GM18858 (cell line): ENCODE measurements around the gene IGF2BP1.
"Not testable (repeated sequence)": the region's sequence is repeated elsewhere in the genome, so short reads cannot be mapped to it uniquely, and the experiment has no call there.

ENCODE experiments used
- ATAC-seq: cut with Tn5 transposase; IDR thresholded peaks from one replicate; pipeline ENCODE4 v1.9.1; 2021; ENCODE audit not compliant: unreplicated experiment

IGF2BP1 gene

DNA sequence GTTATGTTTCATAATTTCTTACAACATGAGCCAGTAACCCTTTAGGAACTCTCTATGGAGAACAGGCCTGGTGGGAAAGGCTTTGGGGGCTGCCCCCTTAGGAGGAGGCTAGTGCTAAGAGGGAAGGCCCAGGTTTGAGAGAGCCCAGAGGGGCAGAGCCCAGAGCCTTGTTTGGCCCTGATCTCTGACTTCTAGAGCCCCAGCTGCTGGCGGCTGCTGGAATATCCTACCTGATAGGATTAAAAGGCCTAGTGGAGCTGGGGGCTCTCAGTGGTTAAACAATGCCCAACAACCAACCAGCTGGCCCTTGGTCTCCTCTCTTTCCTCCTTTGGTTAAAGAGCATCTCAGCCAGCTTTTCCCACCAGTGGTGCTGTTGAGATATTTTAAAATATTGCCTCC is 54.1 kb downstream of the IGF2BP1 start:
- no peak for ATAC-seq

GRCh38 chr17:49053171-49053829 is 56.1 kb downstream of the IGF2BP1 start:
- ATAC-seq, result no peak

DNA sequence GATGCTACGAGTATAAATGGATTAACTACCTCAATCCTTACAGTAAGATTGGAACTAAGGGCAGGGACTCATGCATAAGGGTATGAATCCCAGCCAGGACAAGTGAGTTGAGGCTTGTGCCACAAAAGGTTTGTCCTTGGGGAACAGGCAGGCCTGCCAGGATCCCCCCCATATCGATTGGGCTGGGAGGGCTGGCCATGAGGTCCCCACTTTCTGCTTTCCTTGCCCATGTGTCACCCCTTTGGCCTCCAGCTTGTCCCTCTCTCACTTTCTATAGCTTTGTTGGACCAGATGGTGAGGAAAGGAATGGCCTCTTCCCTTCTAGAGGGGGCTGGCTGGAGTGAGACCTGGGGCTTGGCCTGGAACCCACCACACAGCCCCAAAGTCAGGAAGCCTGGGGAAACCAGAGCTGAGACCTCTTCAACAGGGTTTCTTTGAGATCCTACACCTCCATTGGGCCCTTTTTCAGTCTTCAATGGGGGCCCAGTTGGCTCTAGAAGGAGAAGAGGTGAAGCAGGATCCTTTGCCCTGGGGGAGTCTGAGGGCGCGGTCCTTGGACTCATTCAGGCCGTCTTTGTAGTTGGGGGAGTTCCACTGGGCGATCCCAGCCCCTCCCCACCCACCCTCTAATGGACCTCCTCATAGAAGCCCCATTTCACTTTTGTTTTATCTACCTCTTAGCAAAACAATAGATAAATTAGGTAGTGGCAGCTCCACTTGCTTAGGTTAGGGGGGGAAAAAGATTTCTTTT is 57.3 kb downstream of the IGF2BP1 start:
- ATAC-seq, result no peak

DNA sequence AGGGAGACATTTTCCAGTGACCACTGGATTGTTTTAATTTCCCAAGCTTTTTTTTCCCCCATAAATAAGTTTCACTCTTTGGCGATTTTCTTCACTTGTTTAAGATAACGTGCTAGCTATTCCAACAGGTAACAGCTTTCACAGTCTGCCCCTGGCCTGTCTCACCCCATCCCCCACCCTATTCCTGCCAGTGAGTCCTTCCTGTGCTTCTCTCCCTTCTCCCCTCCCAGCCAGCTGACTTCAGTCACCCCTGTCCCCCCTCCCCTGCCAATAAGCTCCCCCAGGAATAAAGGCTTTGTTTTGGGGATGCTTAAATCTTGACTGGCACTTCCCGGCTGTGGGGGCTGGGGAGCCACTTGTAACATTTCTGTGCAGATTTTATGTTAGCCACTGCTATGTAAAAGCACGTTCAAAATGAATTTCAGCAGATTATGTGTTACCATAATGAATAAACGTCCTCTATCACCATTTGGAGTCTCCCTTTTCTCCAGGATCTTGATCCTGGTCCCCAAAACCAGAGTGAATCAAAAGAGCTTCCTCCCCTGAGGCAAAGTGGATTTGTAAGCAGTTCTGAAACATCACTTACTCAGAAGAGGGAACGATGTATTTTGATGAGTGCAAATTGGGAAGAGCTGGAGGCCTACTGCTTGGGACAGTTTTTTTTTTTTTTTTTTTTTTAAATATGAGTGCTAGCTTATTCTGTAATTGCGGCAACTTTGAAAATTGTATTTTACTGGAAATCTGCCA is 58.2 kb downstream of the IGF2BP1 start:
- ATAC-seq, result no peak

- ATAC-seq, result no peak
Measured at GRCh38 chr17:49061524-49061943, 64.3 kb downstream of the IGF2BP1 start.

DNA sequence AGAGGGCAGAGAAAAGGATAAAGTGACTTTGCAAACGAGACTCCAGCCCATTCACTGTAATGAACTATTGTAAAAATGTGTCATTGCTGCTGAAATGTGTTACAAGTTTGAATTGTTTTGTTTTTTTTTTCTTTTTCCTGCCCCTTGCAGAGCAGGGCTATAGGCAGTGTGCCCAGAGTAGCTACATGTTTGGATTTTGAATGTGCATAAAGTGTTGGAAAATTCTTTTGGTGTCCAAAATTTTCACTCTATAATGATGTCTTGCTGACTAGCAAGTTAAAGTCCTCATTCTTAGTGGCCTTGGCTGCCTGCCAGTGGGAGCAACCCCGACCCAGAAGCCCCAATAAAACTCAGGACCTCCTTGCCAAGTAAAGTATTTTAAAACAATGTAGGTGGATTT is 66.5 kb downstream of the IGF2BP1 start:
- ATAC-seq, result no peak

DNA sequence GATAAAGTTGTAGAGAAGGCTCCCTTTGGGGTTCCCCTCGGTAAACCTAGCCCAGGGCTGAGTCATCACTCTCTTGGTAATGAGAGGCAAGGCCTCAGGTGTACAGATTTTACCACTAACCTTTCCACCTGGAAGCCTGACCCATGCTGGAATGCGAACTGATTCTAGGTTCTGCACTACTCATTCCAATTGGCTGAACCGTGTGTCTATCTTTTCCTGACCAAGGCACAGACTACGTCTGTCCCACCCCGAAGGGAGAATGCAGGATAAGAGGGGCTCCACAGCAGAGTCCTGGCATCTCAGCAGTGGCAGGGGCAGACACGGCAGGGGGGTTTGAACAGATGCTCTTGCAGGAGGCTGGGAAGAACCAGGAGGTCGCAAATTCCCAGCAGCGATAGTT is 70.0 kb downstream of the IGF2BP1 start:
- no peak for ATAC-seq

GRCh38 chr17:49069585-49070273 is 72.5 kb downstream of the IGF2BP1 start:
- no peak for ATAC-seq

DNA sequence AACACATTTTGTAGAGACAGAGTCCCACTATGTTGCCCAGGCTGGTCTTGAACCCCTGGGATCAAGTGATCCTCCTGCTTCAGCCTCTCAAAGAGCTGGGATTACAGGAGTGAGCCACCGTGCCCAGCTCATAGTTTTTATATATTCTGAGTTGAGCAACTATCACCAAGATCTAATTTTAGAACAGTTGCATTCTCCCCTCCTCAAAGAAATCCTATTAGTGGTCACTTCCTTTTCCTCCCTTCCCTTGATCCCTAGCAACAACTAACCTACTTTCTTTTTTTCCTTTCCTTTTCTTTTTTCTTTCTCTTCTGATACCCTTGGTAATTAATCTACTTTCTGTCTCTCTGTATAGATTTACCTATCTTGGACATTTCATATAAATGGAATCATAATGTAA is 73.9 kb downstream of the IGF2BP1 start:
- ATAC-seq, result no peak

- ATAC-seq, result no peak
Measured at GRCh38 chr17:49074851-49075540, 77.8 kb downstream of the IGF2BP1 start.

- ATAC-seq, result no peak
Measured at GRCh38 chr17:49076573-49077384, 79.6 kb downstream of the IGF2BP1 start.

DNA sequence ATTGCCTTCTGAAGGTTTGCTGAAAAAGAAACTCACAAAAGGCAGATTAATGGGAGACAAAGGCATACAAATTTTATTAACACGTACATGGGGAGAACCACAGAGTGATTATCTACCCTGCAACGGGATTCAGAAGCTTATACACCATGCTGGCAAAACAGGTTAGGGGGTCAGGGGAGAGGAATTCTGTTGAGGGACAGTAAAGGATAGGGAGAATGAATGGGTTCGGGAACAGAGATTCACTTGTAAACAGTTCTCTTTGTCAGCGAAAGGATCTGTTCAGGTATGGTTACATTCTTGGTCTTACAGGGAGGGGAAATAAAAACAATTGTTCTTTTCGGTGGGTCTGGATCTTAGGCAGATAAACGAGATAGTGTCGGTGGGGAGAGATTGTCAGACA is 81.1 kb downstream of the IGF2BP1 start:
- ATAC-seq, result no peak

- no peak for ATAC-seq
Measured at GRCh38 chr17:49079840-49080663, 82.9 kb downstream of the IGF2BP1 start.

DNA sequence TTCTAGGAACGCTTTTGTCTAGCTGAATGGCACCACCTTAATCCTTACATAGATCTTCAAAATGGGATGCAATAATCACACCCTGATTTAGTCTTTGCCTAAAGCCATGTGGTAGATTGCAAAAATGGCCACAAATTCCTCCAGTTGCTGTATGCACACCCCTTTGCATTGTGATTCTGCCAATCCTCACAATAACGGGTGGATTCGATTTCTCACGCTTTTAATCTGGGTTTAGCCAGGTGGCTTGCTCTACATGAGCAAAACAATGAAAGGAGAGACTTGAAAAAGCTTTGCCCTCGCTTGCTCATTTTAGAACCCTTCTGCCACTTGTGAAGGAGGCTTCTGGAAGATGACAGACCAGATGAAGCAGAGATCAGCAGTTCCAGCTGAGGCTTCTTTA is 85.0 kb downstream of the IGF2BP1 start:
- ATAC-seq, result no peak

GRCh38 chr17:49085046-49085445 is 87.9 kb downstream of the IGF2BP1 start:
- not testable (repeated sequence) for ATAC-seq

DNA sequence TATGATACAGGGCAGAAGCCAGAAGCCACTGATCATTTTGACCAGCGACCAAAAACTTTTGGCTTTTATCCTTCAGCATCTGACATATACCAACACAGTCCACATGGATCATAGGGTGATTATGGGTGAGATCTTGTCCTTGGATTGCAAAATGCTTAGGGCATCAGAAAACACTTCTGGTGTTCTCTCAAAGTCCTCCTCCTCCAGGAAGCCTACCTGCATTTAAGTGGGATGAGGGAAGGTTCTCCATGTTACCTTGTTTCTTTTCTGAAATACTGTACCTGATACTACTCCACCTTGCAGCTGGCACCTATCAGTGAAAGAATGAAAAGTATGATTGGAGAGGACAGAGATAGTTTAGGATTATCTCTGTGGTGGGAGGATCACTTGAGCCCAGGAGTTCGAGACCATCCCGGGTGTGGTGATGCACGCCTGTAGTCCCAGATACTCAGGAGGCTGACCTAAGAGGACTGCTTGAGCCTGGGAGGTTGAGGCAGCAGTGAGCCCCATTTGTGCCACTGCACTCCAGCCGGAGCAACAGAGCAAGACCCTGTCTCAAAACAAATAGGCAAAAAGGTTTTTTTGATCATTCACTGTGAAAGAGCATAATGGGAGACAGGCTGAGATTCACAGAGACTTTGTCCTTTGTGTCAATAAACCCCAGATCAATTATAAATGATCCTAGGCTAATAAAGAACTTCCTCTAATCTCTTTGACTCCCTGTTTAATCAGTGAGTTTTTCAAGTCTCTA is 88.6 kb downstream of the IGF2BP1 start:
- no peak for ATAC-seq

DNA sequence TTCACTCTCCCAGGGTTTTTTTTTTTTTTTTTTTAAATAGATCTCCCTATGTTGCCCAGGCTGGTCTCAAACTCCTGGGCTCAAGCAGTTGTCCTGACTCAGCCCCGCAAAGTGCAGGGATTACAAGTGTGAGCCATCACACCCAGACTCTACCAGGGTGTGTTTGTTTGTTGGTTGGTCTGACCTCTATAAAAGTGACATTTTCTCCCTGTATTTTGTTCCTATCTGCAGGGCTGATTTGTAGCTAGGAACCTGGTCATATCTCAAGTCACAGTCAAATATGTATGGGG is 89.1 kb downstream of the IGF2BP1 start:
- no peak for ATAC-seq

DNA sequence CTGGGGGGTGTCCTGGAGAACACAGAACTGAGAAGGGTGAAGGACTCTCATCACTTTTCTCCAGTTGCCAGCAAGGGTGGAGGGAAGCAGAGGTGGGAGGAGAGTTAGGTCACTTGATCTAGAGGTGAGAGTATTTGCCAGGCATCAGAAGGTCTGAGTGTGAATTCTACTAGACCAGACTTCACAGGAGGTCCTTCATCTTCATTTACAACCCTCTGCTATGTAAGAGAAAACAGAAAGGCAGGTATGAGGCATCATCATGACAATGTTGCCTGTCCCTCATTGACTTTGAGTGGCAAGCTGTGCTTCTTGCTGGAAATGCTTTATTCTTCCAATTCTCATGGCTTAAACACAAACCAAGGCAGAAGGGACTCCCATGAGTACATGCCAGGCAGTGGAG is 89.5 kb downstream of the IGF2BP1 start:
- no peak for ATAC-seq

DNA sequence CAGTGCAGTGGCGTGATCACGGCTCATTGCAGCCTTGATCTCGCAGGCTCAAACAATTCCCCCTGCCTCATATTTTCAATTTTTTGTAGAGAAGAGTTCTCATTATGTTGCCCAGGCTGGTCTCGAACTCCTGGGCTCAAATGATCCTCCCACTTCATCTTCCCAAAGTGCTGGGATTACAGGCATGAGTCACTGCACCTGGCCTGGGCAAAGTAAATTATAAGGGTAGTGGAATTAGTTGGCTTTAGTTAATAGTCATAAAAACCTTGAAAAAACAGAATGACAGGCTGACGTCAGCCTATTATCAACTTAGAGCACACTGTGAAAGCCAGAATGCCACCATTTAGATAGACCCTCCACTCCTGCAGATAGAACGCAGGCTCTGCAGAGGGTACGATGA is 91.9 kb downstream of the IGF2BP1 start:
- no peak for ATAC-seq
